Measurements from ENCODE around the gene RANBP3.
A peak's percentile ranks its signal among the peaks of the same experiment; 100 is the strongest.

The RANBP3 gene

DNA sequence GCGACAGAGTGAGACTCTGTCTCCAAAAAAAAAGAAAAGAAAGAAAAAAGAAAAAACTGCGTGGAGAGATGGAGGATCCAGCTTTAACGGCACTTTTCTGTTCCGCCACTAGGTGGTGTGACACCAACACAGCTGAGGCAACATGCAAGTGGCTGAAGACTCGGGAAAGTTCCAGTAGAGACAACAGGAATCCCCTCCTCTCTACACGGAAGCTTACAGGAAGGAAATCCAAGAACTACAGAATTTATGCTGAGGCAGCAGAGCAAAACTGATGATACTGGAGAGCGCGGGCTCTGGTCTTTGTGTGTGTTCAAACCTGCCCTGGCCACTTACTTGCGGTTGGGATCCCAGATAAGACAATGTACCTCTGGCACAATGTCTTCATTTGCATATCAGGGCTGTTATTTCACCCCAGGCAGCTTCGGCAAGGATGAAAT is 9.9 kb downstream of the RANBP3 start:
- H3K9me3 ChIP-seq (replicated peaks; ENCODE audit: insufficient read depth, low read length) = no peaks in the 10 kb centered on the region
- H3K36me3 ChIP-seq (replicated peaks; ENCODE audit: insufficient read depth, low read length) = 0 out of 2 replicates have a peak, but pooled peaks cover 3% of the 10 kb centered on the region
- H4K20me1 ChIP-seq (ENCODE audit: insufficient read depth, low read length) = peaks cover 71% of the 10 kb centered on the region
- no peaks in the 10 kb centered on the region for H3K9me2 ChIP-seq (replicated peaks; ENCODE audit: insufficient read depth, low read length)
- peaks cover 32% of the 10 kb centered on the region for H3F3A ChIP-seq (ENCODE audit: insufficient read depth, low read length)
- H3K27me3 ChIP-seq (replicated peaks; ENCODE audit: insufficient read depth, low read length) = no peaks in the 10 kb centered on the region
- no peak overlapping the region for H2AFZ ChIP-seq (ENCODE audit: low read length)
- H3K79me2 ChIP-seq (ENCODE audit: low read length) = peaks cover 99% of the 10 kb centered on the region
- H3K9ac ChIP-seq (ENCODE audit: low read length) = peak overlapping the region; percentile 28; the same call in 1 of the 2 replicates
- peak; percentile 79 for DNase-seq
- peak overlapping the region; percentile 53 for H3K4me2 ChIP-seq (ENCODE audit: low read depth, low read length)
- H3K4me1 ChIP-seq (ENCODE audit: low read length) = peaks cover 39% of the 10 kb centered on the region
- TF ChIP-seq EZH2 (optimal IDR thresholded peaks at IDR 0.05; ENCODE audit: low read depth, low read length) (no peak), EZH2phosphoT487 (IDR thresholded peaks at IDR 0.05; ENCODE audit: low read length) (no peak)
- TF ChIP-seq, protein P1, sequence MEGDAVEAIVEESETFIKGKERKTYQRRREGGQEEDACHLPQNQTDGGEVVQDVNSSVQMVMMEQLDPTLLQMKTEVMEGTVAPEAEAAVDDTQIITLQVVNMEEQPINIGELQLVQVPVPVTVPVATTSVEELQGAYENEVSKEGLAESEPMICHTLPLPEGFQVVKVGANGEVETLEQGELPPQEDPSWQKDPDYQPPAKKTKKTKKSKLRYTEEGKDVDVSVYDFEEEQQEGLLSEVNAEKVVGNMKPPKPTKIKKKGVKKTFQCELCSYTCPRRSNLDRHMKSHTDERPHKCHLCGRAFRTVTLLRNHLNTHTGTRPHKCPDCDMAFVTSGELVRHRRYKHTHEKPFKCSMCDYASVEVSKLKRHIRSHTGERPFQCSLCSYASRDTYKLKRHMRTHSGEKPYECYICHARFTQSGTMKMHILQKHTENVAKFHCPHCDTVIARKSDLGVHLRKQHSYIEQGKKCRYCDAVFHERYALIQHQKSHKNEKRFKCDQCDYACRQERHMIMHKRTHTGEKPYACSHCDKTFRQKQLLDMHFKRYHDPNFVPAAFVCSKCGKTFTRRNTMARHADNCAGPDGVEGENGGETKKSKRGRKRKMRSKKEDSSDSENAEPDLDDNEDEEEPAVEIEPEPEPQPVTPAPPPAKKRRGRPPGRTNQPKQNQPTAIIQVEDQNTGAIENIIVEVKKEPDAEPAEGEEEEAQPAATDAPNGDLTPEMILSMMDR (IDR thresholded peaks at IDR 0.05; ENCODE audit: low read length) = peak; percentile 95
- peak overlapping the region; percentile 7; the same call in 1 of the 2 replicates for H3K4me3 ChIP-seq (ENCODE audit: low read length)
- peak overlapping the region; percentile 35; the same call in 1 of the 2 replicates for H3K27ac ChIP-seq (ENCODE audit: low read length)

DNA sequence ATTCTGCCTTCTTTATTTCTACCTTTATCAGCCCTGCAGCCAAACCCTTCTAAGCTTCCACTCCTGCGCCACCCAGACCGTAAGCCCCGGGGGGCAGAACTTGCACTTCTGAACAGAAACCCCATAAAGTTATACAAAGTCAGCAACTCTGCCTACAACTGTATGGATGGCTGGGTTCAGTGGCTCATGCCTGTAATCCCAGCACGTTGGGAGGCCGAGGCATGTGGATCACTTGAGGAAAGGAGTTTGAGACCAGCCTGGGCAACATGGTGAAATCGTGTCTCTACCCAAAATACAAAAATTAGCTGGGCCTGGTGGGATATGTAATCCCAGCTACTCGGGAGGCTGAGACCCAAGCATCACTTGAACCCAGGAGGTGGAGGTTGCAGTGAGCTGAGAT is 10.4 kb downstream of the RANBP3 start:
- Histone ChIP-seq H3K27ac (ENCODE audit: low read length) (peak overlapping the region; percentile 35; the same call in 1 of the 2 replicates), H3K4me1 (ENCODE audit: low read length) (peaks cover 39% of the 10 kb centered on the region), H2AFZ (ENCODE audit: low read length) (no peak overlapping the region), H3F3A (ENCODE audit: insufficient read depth, low read length) (peaks cover 32% of the 10 kb centered on the region), H3K4me3 (ENCODE audit: low read length) (0 out of 2 replicates have a peak overlapping the region, but pooled peaks have one; percentile 7), H3K9me3 (replicated peaks; ENCODE audit: insufficient read depth, low read length) (no peaks in the 10 kb centered on the region), H3K79me2 (ENCODE audit: low read length) (peaks cover 99% of the 10 kb centered on the region), H3K27me3 (replicated peaks; ENCODE audit: insufficient read depth, low read length) (no peaks in the 10 kb centered on the region), H3K36me3 (replicated peaks; ENCODE audit: insufficient read depth, low read length) (0 out of 2 replicates have a peak, but pooled peaks cover 3% of the 10 kb centered on the region), H3K4me2 (ENCODE audit: low read depth, low read length) (peak overlapping the region; percentile 53; the same call in 1 of the 2 replicates), H4K20me1 (ENCODE audit: insufficient read depth, low read length) (peaks cover 75% of the 10 kb centered on the region), H3K9me2 (replicated peaks; ENCODE audit: insufficient read depth, low read length) (no peaks in the 10 kb centered on the region), H3K9ac (ENCODE audit: low read length) (peak overlapping the region; percentile 28; the same call in 1 of the 2 replicates)
- no peak for TF ChIP-seq EZH2 (optimal IDR thresholded peaks at IDR 0.05; ENCODE audit: low read depth, low read length)
- no peak for TF ChIP-seq EZH2phosphoT487 (IDR thresholded peaks at IDR 0.05; ENCODE audit: low read length)
- TF ChIP-seq, protein P1 (IDR thresholded peaks at IDR 0.05; ENCODE audit: low read length) = no peak
- DNase-seq = no peak

GRCh38 chr19:5966941-5967340 is 11.0 kb downstream of the RANBP3 start:
- DNase-seq = no peak

More at GRCh38 chr19:5966941-5967340, 11.0 kb downstream of the RANBP3 start:
- TF ChIP-seq EZH2 (optimal IDR thresholded peaks at IDR 0.05; ENCODE audit: low read depth, low read length) (no peak), EZH2phosphoT487 (IDR thresholded peaks at IDR 0.05; ENCODE audit: low read length) (no peak)
- TF ChIP-seq, protein P1 (IDR thresholded peaks at IDR 0.05; ENCODE audit: low read length) = no peak
- no peak overlapping the region for H2AFZ ChIP-seq (ENCODE audit: low read length)
- H3K36me3 ChIP-seq (replicated peaks; ENCODE audit: insufficient read depth, low read length) = 0 out of 2 replicates have a peak, but pooled peaks cover 3% of the 10 kb centered on the region
- H4K20me1 ChIP-seq (ENCODE audit: insufficient read depth, low read length) = peaks cover 78% of the 10 kb centered on the region
- 0 out of 2 replicates have a peak overlapping the region, but pooled peaks have one; percentile 53 for H3K4me2 ChIP-seq (ENCODE audit: low read depth, low read length)
- no peaks in the 10 kb centered on the region for H3K27me3 ChIP-seq (replicated peaks; ENCODE audit: insufficient read depth, low read length)
- H3K79me2 ChIP-seq (ENCODE audit: low read length) = peaks cover 99% of the 10 kb centered on the region
- peaks cover 37% of the 10 kb centered on the region for H3K4me1 ChIP-seq (ENCODE audit: low read length)
- H3K9me2 ChIP-seq (replicated peaks; ENCODE audit: insufficient read depth, low read length) = no peaks in the 10 kb centered on the region
- no peak overlapping the region for H3K27ac ChIP-seq (ENCODE audit: low read length)
- H3F3A ChIP-seq (ENCODE audit: insufficient read depth, low read length) = peaks cover 29% of the 10 kb centered on the region
- H3K9ac ChIP-seq (ENCODE audit: low read length) = peak overlapping the region; percentile 28; the same call in 1 of the 2 replicates
- H3K9me3 ChIP-seq (replicated peaks; ENCODE audit: insufficient read depth, low read length) = no peaks in the 10 kb centered on the region
- H3K4me3 ChIP-seq (ENCODE audit: low read length) = no peak overlapping the region

All from MM.1S (cell line).